HepG2 (cell line): ENCODE data around the gene SOCS1. TPM values are rescaled to one million over a fixed set of nuclear protein-coding genes. Genes with fewer than 3 reads are reported as not detected.

Experiments used
- AGO1 ChIP-seq: fragments of 200-400 bp; formaldehyde crosslinking; IDR thresholded peaks from 2 replicates; pipeline ENCODE4 v1.6.1; 2017; ENCODE audit warnings: mild to moderate bottlenecking, low read depth, low read length, moderate library complexity; ENCODE audit not compliant: poor library complexity, severe bottlenecking
- BRCA1 ChIP-seq: sonication (generic); formaldehyde crosslinking; IDR thresholded peaks from 2 replicates; pipeline ENCODE4 v1.4.0; 2020; ENCODE audit warnings: missing genetic modification reagents
- CC2D1A ChIP-seq: sonication (generic); formaldehyde crosslinking; IDR thresholded peaks from 2 replicates; pipeline ENCODE4 v1.8.1; 2023; ENCODE audit warnings: mild to moderate bottlenecking, missing genetic modification reagents
- EED ChIP-seq: sonication (generic); formaldehyde crosslinking; IDR thresholded peaks from 2 replicates; pipeline ENCODE4 v1.5.0; 2020; ENCODE audit warnings: mild to moderate bottlenecking, missing genetic modification reagents
- GABPB1 ChIP-seq: IDR thresholded peaks from 2 replicates; pipeline ENCODE4 v1.6.1; 2016; ENCODE audit warnings: mild to moderate bottlenecking, missing genetic modification reagents, moderate library complexity, missing compliant biosample characterization
- HOXD1 ChIP-seq: sonication (generic); formaldehyde crosslinking; IDR thresholded peaks from 2 replicates; pipeline ENCODE4 v1.5.0; 2020; ENCODE audit warnings: missing genetic modification reagents
- IKZF4 ChIP-seq: sonication (generic); formaldehyde crosslinking; IDR thresholded peaks from 2 replicates; pipeline ENCODE4 v1.5.1; 2020; ENCODE audit warnings: borderline replicate concordance, mild to moderate bottlenecking, low read depth, missing genetic modification reagents; ENCODE audit errors: not compliant biosample characterization
- KDM3A ChIP-seq: IDR thresholded peaks from 2 replicates; pipeline ENCODE4 v1.6.1; 2018; ENCODE audit warnings: low read depth, missing compliant biosample characterization
- KLF16 ChIP-seq, 2 experiments: sonication (generic) in 1 of 2; formaldehyde crosslinking in 1 of 2; IDR thresholded peaks; 2 replicates each; pipeline versions ENCODE4 v1.6.1 to v1.8.0; 2016 to 2023; ENCODE audit warnings: missing genetic modification reagents in 2 of 2, missing compliant biosample characterization in 1 of 2
- PAWR ChIP-seq: sonication (generic); formaldehyde crosslinking; IDR thresholded peaks from 2 replicates; pipeline ENCODE4 v1.4.0; 2020; ENCODE audit warnings: missing genetic modification reagents, mild to moderate bottlenecking, borderline replicate concordance
- SMARCE1 ChIP-seq: fragments of 450-650 bp; IDR thresholded peaks from 2 replicates; pipeline ENCODE4 v1.6.1; 2017; ENCODE audit warnings: borderline replicate concordance
- SNRNP70 ChIP-seq: fragments of 200-400 bp; formaldehyde crosslinking; IDR thresholded peaks from 2 replicates; pipeline ENCODE4 v1.6.1; 2017; ENCODE audit warnings: mild to moderate bottlenecking, low read depth, low read length, moderate library complexity
- ZBTB21 ChIP-seq: sonication (generic); formaldehyde crosslinking; IDR thresholded peaks from 2 replicates; pipeline ENCODE4 v1.4.0; 2020; ENCODE audit warnings: missing genetic modification reagents
- ZNF160 ChIP-seq: sonication (generic); formaldehyde crosslinking; IDR thresholded peaks from 2 replicates; pipeline ENCODE4 v1.8.0; 2022; ENCODE audit warnings: mild to moderate bottlenecking, inconsistent platforms, missing genetic modification reagents
- ZNF20 ChIP-seq: sonication (generic); formaldehyde crosslinking; IDR thresholded peaks from 2 replicates; pipeline ENCODE4 v1.4.0; 2020; ENCODE audit warnings: mild to moderate bottlenecking, moderate library complexity, missing genetic modification reagents
- ZNF75D ChIP-seq: sonication (generic); formaldehyde crosslinking; IDR thresholded peaks from 2 replicates; pipeline ENCODE4 v1.8.1; 2023; ENCODE audit warnings: missing genetic modification reagents, mild to moderate bottlenecking, borderline replicate concordance
- polyA plus RNA-seq, 8 experiments: library from polyadenylated mRNA; depleted of rRNA in 3 of 8; stranded (reverse) in 7 of 8; unstranded in 1 of 8; fragments of >200 nt; fragmentation: Illumina TruSeq in 4 of 8; extraction: Trizol in 4 of 8; gene quantifications; 2 replicates each; pipeline versions ENCODE4 v1.2.1 to v1.2.3, GENCODE V29; 2011 to 2016; ENCODE audit warnings: low read depth in 4 of 8, missing spikeins in 1 of 8, mixed read lengths in 1 of 8; ENCODE audit not compliant: insufficient read depth in 1 of 8
- total RNA-seq, 5 experiments: library from RNA; depleted of rRNA; stranded (reverse); fragments of >200 nt; fragmentation: Illumina TruSeq; extraction: Trizol; gene quantifications; 2 replicates each; pipeline ENCODE4 v1.2.3, GENCODE V29; 2016; ENCODE audit warnings: low read depth in 1 of 5
- TF ChIP-seq, protein P1 (sequence below): sonication (generic); formaldehyde crosslinking; IDR thresholded peaks from 2 replicates; pipeline ENCODE4 v1.4.0; 2020; ENCODE audit warnings: mild to moderate bottlenecking, missing genetic modification reagents
- TF ChIP-seq, protein P2 (sequence below): sonication (generic); formaldehyde crosslinking; IDR thresholded peaks from 2 replicates; pipeline ENCODE4 v1.8.0; 2022; ENCODE audit warnings: missing genetic modification reagents, mild to moderate bottlenecking, moderate library complexity, borderline replicate concordance
- TF ChIP-seq, protein P3 (sequence below): sonication (generic); formaldehyde crosslinking; IDR thresholded peaks from 2 replicates; pipeline ENCODE4 v1.4.0; 2020; ENCODE audit warnings: missing genetic modification reagents, mild to moderate bottlenecking, borderline replicate concordance
- TF ChIP-seq, protein P4 (sequence below): sonication (generic); formaldehyde crosslinking; IDR thresholded peaks from 2 replicates; pipeline ENCODE4 v1.8.0; 2022; ENCODE audit warnings: mild to moderate bottlenecking, missing genetic modification reagents, borderline replicate concordance
- TF ChIP-seq, protein P5 (sequence below): sonication (generic); formaldehyde crosslinking; IDR thresholded peaks from 2 replicates; pipeline ENCODE4 v1.4.0; 2020; ENCODE audit warnings: mild to moderate bottlenecking, missing genetic modification reagents

The SOCS1 gene
- total and polyA plus RNA-seq, 2 of the 13 experiments (the other 11 are each of a cell fraction or from before 2014, with no cell fraction given), result 5.3 to 6.3 TPM

DNA sequence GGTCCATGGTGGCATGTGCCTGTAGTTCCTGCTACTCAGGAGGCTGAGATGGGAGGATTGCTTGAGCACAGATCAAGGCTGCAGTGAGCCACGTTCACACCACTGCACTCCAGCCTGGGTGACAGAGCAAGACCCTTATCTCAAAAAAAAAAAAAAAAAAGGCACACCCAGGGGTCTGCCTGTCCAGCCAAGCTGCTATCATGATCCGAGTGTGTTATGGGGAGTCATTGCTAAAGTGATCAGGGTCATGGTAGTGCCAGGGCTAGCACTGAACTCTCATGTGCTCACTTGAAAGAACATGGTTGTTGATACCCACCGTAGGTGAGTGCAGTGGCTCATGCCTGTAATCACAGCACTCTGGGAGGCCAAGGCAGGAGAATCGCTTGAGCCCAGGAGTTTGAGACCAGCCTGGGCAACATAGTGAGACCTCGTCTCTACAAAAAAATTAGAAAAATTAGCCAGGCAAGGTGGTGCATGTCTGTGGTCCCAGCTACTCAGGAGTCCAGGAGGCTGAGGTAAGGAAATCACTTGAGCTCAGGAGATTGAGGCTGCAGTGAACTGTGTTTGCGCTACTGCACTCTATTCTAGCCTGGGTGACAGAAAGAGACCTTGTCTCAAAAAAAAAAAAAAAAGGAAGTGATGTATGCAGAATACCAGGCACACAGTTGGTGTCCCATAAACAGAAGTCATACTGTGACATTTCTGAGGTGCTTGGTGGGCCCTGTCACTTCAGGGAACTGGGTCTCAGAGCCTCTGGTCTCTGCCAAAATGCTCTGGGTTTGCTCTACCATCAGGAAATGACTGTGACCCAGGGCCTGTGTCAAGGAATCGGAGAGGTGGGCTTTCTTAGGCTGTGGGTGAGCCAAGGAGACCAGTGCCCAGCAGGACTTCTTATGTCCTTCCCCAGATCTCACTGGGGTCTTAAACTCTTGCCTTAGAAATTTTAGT, 23.0 kb upstream of the SOCS1 start (continued):
- TF ChIP-seq, protein P1, sequence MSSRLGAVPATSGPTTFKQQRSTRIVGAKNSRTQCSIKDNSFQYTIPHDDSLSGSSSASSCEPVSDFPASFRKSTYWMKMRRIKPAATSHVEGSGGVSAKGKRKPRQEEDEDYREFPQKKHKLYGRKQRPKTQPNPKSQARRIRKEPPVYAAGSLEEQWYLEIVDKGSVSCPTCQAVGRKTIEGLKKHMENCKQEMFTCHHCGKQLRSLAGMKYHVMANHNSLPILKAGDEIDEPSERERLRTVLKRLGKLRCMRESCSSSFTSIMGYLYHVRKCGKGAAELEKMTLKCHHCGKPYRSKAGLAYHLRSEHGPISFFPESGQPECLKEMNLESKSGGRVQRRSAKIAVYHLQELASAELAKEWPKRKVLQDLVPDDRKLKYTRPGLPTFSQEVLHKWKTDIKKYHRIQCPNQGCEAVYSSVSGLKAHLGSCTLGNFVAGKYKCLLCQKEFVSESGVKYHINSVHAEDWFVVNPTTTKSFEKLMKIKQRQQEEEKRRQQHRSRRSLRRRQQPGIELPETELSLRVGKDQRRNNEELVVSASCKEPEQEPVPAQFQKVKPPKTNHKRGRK (CRISPR knock-in tag), result no peak
- TF ChIP-seq KDM3A (0 out of 2 replicates have a peak, but pooled peaks have one; percentile 7), AGO1 (no peak), ZBTB21 (no peak), KLF16 (CRISPR knock-in tag; IDR thresholded peaks at IDR 0.05) (no peak), ZNF160 (no peak), HOXD1 (CRISPR knock-in tag) (no peak), SNRNP70 (no peak), GABPB1 (CRISPR knock-in tag) (0 out of 2 replicates have a peak, but pooled peaks have one; percentile 21), EED (CRISPR knock-in tag) (peak; percentile 32; the same call in 1 of the 2 replicates), SMARCE1 (no peak), PAWR (CRISPR knock-in tag) (0 out of 2 replicates have a peak, but pooled peaks have one; percentile 30), CC2D1A (CRISPR knock-in tag) (0 out of 2 replicates have a peak, but pooled peaks have one; percentile 52), IKZF4 (no peak), BRCA1 (CRISPR knock-in tag) (peak; percentile 36; the same call in 1 of the 2 replicates), ZNF75D (CRISPR knock-in tag) (no peak), ZNF20 (CRISPR knock-in tag) (no peak)
- TF ChIP-seq, protein P2, sequence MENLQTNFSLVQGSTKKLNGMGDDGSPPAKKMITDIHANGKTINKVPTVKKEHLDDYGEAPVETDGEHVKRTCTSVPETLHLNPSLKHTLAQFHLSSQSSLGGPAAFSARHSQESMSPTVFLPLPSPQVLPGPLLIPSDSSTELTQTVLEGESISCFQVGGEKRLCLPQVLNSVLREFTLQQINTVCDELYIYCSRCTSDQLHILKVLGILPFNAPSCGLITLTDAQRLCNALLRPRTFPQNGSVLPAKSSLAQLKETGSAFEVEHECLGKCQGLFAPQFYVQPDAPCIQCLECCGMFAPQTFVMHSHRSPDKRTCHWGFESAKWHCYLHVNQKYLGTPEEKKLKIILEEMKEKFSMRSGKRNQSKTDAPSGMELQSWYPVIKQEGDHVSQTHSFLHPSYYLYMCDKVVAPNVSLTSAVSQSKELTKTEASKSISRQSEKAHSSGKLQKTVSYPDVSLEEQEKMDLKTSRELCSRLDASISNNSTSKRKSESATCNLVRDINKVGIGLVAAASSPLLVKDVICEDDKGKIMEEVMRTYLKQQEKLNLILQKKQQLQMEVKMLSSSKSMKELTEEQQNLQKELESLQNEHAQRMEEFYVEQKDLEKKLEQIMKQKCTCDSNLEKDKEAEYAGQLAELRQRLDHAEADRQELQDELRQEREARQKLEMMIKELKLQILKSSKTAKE (CRISPR knock-in tag), result no peak
- TF ChIP-seq, protein P3, sequence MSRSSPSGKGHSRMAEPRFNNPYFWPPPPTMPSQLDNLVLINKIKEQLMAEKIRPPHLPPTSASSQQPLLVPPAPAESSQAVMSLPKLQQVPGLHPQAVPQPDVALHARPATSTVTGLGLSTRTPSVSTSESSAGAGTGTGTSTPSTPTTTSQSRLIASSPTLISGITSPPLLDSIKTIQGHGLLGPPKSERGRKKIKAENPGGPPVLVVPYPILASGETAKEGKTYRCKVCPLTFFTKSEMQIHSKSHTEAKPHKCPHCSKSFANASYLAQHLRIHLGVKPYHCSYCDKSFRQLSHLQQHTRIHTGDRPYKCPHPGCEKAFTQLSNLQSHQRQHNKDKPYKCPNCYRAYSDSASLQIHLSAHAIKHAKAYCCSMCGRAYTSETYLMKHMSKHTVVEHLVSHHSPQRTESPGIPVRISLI (CRISPR knock-in tag), result peak; percentile 94
- TF ChIP-seq, protein P4, sequence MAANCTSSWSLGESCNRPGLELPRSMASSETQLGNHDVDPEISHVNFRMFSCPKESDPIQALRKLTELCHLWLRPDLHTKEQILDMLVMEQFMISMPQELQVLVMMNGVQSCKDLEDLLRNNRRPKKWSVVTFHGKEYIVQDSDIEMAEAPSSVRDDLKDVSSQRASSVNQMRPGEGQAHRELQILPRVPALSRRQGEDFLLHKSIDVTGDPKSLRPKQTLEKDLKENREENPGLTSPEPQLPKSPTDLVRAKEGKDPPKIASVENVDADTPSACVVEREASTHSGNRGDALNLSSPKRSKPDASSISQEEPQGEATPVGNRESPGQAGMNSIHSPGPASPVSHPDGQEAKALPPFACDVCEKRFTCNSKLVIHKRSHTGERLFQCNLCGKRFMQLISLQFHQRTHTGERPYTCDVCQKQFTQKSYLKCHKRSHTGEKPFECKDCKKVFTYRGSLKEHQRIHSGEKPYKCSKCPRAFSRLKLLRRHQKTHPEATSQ (CRISPR knock-in tag), result 0 out of 2 replicates have a peak, but pooled peaks have one; percentile 62
- TF ChIP-seq, protein P5, sequence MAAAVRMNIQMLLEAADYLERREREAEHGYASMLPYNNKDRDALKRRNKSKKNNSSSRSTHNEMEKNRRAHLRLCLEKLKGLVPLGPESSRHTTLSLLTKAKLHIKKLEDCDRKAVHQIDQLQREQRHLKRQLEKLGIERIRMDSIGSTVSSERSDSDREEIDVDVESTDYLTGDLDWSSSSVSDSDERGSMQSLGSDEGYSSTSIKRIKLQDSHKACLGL, result no peak
